Stomach (tissue), 9 donors: ENCODE results near the gene MS4A6A. TPM values are rescaled to one million over a fixed set of nuclear protein-coding genes. Genes with fewer than 3 reads are reported as not detected.
"Not testable (repeated sequence)": the region's sequence is repeated elsewhere in the genome, so short reads cannot be mapped to it uniquely, and the experiment has no call there.

ENCODE experiments used
- DNase-seq, 2 donors: peaks; one replicate each; pipeline versions ENCODE4 v3.0.0 to v3.0.0-alpha.2; 2013 to 2019
- H3K27ac ChIP-seq, 5 donors: fragments of 200-600 bp in 4 of 5; sonication (generic) in 4 of 5; one replicate each; pipeline ENCODE4 v1.5.1; 2013 to 2019; ENCODE audit warnings: mild to moderate bottlenecking in 1 of 5, moderate library complexity in 1 of 5
- H3K27me3 ChIP-seq, 3 donors: fragments of 200-600 bp; sonication (generic); one replicate each; pipeline ENCODE4 v1.5.1; 2017 to 2019; ENCODE audit warnings: mixed run types in 1 of 3
- H3K36me3 ChIP-seq, 4 donors: fragments of 200-600 bp; sonication (generic); 1 replicate in 3 of 4; 2 replicates in 1 of 4; pipeline ENCODE4 v1.5.1; 2016 to 2019
- H3K4me1 ChIP-seq, 4 donors: fragments of 200-600 bp; sonication (generic); one replicate each; pipeline ENCODE4 v1.5.1; 2016 to 2019
- H3K4me3 ChIP-seq, 4 donors: fragments of 200-600 bp; sonication (generic) in 3 of 4; one replicate each; pipeline ENCODE4 v1.5.1; 2016 to 2019; ENCODE audit warnings: mild to moderate bottlenecking in 1 of 4
- H3K9me3 ChIP-seq, 4 donors: fragments of 200-600 bp; sonication (generic); one replicate each; pipeline ENCODE4 v1.5.1; 2016 to 2019
- CTCF ChIP-seq, 7 experiments: fragments of 450-650 bp in 4 of 7; fragments of 200-600 bp in 3 of 7; sonication (generic) in 3 of 7; IDR thresholded peaks; one replicate each; pipeline ENCODE4 v1.5.1; 2016 to 2019; ENCODE audit warnings: antibody characterized with exemption in 7 of 7, control low read depth in 2 of 7, mild to moderate bottlenecking in 1 of 7
- EP300 ChIP-seq: sonication (generic); formaldehyde crosslinking; IDR thresholded peaks from one replicate; pipeline ENCODE4 v1.6.1; 2017; ENCODE audit warnings: antibody characterized with exemption
- POLR2A ChIP-seq, 4 donors: fragments of 450-650 bp; IDR thresholded peaks; one replicate each; pipeline ENCODE4 v1.6.1; 2016; ENCODE audit warnings: antibody characterized with exemption in 4 of 4, control low read depth in 2 of 4, mild to moderate bottlenecking in 1 of 4, moderate library complexity in 1 of 4
- POLR2AphosphoS5 ChIP-seq, 3 donors: sonication (generic); formaldehyde crosslinking; IDR thresholded peaks; one replicate each; pipeline ENCODE4 v1.6.1; 2016; ENCODE audit warnings: antibody characterized with exemption in 3 of 3
- WGBS, 5 donors: extraction: QIAGEN DNeasy Blood & Tissue Kit in 3 of 5; methylation state at CpG; one replicate each; pipeline versions ENCODE4 v1.1.5 to v1.1.7; 2013 to 2018; 5-methylcytosine and 5-hydroxymethylcytosine counted together
- intact Hi-C: fragments of 100-400 bp; cut with DNase I; formaldehyde crosslinking; loops from one replicate; pipeline ENCODE4 v1.15.1; 2023; ENCODE audit warnings: low total_unique reads
- polyA plus RNA-seq, 3 donors: library from polyadenylated mRNA; stranded (reverse); fragments of 200-250 nt; gene quantifications; one replicate each; pipeline ENCODE4 v1.2.3, GENCODE V29; 2013
- total RNA-seq, 5 donors: library from RNA; depleted of rRNA; stranded (reverse); fragments of >200 nt; gene quantifications; one replicate each; pipeline versions ENCODE4 v1.1.0 to v1.2.3, GENCODE V29; 2014 to 2016
- donor health status: healthy with polysubstance abuse.
- donor health status: Bipolar disorder and iron deficiency.
- donor health status: healthy.

Gene MS4A6A
- total and polyA plus RNA-seq, 8 donors, result 6.7 to 97.4 (median 34.9) TPM

GRCh38 chr11:60208951-60209350, 26.1 kb upstream of the MS4A6A start:
- Histone ChIP-seq H3K36me3 (no peaks in the 10 kb centered on the region), H3K27ac (no peak overlapping the region), H3K4me3 (no peak overlapping the region), H3K27me3 (no peaks in the 10 kb centered on the region), H3K4me1 (no peaks in the 10 kb centered on the region), H3K9me3 (no peaks in the 10 kb centered on the region)
- TF ChIP-seq CTCF (IDR thresholded peaks at IDR 0.05), result no peak
- TF ChIP-seq EP300, result no peak
- TF ChIP-seq POLR2AphosphoS5 (IDR thresholded peaks at IDR 0.05), result no peak
- TF ChIP-seq POLR2A (IDR thresholded peaks at IDR 0.05), result no peak
- 29 to 54% (median 35%) methylated on average over 1 of the region's 1 CpG for WGBS, 5 donors
- no peak for DNase-seq
- intact Hi-C loops, result no loop called here

GRCh38 chr11:60208146-60208895, 25.4 kb upstream of the MS4A6A start:
- H3K27ac ChIP-seq, result no peak overlapping the region
- no peak overlapping the region for H3K4me3 ChIP-seq
- TF ChIP-seq POLR2A (IDR thresholded peaks at IDR 0.05) (no peak), POLR2AphosphoS5 (IDR thresholded peaks at IDR 0.05) (no peak), EP300 (no peak), CTCF (IDR thresholded peaks at IDR 0.05) (no peak)
- H3K4me1 ChIP-seq, result no peaks in the 10 kb centered on the region
- H3K36me3 ChIP-seq, result no peaks in the 10 kb centered on the region
- 72 to 91% (median 90%) methylated on average over 4 of the region's 4 CpGs for WGBS, 5 donors
- intact Hi-C loops, result no loop called here
- H3K27me3 ChIP-seq, result no peaks in the 10 kb centered on the region
- DNase-seq, result no peak
- no peaks in the 10 kb centered on the region for H3K9me3 ChIP-seq

- Histone ChIP-seq H3K27me3 (no peaks in the 10 kb centered on the region), H3K36me3 (no peaks in the 10 kb centered on the region), H3K27ac (no peak overlapping the region), H3K4me1 (no peaks in the 10 kb centered on the region), H3K4me3 (no peak overlapping the region), H3K9me3 (no peaks in the 10 kb centered on the region)
- TF ChIP-seq CTCF (IDR thresholded peaks at IDR 0.05), result no peak
- no peak for TF ChIP-seq EP300
- no peak for TF ChIP-seq POLR2A (IDR thresholded peaks at IDR 0.05)
- TF ChIP-seq POLR2AphosphoS5 (IDR thresholded peaks at IDR 0.05), result no peak
- 62 to 100% (median 92%) methylated on average over 1 of the region's 1 CpG for WGBS, 5 donors
- no peak for DNase-seq
- intact Hi-C loops, result no loop called here
Measured at GRCh38 chr11:60206616-60207015, 23.7 kb upstream of the MS4A6A start.

- intact Hi-C loops, result no loop called here
Measured at GRCh38 chr11:60204922-60205321, 22.0 kb upstream of the MS4A6A start.

GRCh38 chr11:60201334-60201733, 18.5 kb upstream of the MS4A6A start:
- H3K36me3 ChIP-seq, H3K27ac ChIP-seq, H3K27me3 ChIP-seq, H3K9me3 ChIP-seq, H3K4me1 ChIP-seq, DNase-seq, intact Hi-C loops, H3K4me3 ChIP-seq: not testable (repeated sequence)
- 93 to 98% (median 95%) methylated on average over 4 to 18 of the region's 26 CpGs for WGBS, 5 donors

More at GRCh38 chr11:60204922-60205321, 22.0 kb upstream of the MS4A6A start:
- Histone ChIP-seq H3K4me1 (no peaks in the 10 kb centered on the region), H3K36me3 (no peaks in the 10 kb centered on the region), H3K9me3 (no peaks in the 10 kb centered on the region), H3K4me3 (no peak overlapping the region), H3K27me3 (no peaks in the 10 kb centered on the region), H3K27ac (no peak overlapping the region)
- no peak for DNase-seq
- 66 to 80% (median 69%) methylated on average over 4 of the region's 4 CpGs for WGBS, 5 donors
- no peak for TF ChIP-seq POLR2AphosphoS5 (IDR thresholded peaks at IDR 0.05)
- TF ChIP-seq CTCF (IDR thresholded peaks at IDR 0.05), result no peak
- TF ChIP-seq POLR2A (IDR thresholded peaks at IDR 0.05), result no peak
- no peak for TF ChIP-seq EP300
